HG02678 (cell line): ENCODE results near the gene AIM2.
A peak's percentile ranks its signal among the peaks of the same experiment; 100 is the strongest.
"Not testable (repeated sequence)": the region's sequence is repeated elsewhere in the genome, so short reads cannot be mapped to it uniquely, and the experiment has no call there.

Source experiments
- ATAC-seq: cut with Tn5 transposase; IDR thresholded peaks from one replicate; pipeline ENCODE4 v1.9.1; 2021; ENCODE audit warnings: mild to moderate bottlenecking, moderate library complexity; ENCODE audit not compliant: unreplicated experiment

AIM2 gene

DNA sequence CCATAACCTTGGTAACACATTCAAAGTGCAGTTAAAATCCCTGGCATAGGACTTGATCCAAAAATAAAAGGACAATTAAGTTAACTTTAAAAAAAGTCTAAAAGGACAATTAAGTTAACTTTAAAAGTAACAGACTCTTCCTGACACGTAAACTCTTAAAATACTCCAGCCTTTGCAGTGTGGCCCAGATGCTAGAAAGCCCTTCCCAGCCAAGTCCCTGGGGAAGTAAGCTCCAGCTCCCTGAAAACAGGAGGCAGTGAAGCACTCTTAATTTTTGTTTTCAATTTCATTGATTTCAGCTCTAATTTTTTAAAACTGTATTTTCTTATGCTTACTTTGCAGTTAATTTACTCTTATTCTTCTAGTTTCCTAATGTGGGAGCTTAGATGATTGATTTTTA, 5.1 kb upstream of the AIM2 start:
- no peak for ATAC-seq

DNA sequence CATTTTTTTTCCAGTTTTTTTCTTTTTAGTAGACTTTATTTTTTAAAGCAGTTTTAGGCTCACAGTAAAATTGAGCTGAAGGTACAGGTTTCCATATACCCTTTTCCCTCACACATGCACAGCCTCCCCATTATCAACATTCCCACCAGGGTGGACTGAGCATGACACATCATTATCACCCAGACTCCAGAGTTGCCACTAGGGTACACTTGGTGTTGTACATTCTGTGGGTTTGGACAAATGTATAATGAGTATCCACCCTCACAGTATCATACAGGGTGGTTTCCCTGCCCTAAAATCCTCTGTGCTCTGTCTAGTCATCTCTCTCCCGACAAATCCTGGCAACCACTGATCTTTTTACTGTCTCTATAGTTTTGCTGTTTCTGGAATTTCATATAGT, 3.0 kb upstream of the AIM2 start:
- ATAC-seq = no peak

DNA sequence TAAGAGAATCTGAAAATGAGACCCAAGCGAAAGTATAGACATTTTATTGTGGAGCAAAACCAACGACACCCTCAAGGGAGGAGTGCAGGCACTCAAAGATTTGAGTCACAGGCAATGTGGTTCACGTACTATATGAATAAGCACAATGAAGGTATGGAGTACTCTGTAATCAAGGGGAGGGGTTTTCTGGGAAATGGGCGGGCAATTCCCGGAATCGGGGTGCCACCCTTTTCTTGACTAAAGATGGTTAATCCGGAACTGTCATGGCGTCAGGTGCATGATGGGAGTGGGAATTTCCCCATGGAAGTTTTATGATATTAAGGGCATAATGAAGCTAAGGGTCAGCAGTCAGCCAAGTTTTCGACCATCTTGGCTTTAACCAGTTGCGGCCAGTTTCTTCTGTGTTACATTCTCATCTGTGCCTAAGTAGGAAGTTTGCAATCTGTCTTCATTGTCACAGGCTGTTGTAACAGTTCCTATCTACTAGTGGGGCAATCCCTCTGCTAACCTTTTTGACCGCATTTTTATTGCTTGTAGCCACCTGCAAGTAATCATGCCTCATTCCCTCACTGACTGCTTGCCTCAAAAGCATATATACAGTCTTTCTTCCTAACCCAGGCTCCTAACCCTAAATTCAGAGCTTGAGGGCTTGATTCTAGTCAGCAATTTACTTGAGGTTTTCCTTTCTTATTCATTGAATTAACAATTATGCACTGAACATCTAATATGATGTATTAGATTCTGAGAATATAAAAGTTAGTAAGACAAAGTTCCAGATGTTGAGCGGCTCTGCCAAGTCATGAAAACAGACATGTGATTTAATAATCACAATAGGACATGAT, 775 bp upstream of the AIM2 start:
- peak; percentile 69 for ATAC-seq

DNA sequence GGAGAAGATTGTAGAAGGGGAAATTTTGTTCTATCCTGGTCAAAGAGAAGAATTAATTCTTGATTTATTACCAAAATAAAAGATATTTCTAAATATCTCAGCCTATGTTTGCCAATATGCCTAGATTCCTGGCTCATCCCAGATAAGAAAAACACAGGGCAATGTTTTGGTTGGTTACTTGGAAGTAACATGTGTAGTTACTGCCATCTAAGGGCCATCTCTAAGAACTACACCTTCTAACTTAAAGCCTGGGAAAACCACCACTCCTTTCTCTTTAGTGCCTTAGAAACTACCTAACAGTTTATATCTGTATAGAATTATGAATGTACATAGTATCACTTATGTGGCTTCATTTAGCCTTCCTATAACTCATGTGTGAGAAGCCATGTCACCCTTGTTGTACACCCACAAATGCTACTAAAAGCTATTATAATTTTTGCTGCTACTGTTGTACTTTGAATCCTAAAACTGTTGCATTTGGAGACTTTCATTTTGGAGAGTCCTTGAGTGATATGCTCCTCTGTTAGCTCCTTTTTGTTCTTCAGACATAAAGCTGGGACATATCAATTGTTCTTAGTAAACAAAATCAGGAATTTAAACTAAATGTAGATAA, 4.5 kb downstream of the AIM2 start:
- ATAC-seq = no peak

DNA sequence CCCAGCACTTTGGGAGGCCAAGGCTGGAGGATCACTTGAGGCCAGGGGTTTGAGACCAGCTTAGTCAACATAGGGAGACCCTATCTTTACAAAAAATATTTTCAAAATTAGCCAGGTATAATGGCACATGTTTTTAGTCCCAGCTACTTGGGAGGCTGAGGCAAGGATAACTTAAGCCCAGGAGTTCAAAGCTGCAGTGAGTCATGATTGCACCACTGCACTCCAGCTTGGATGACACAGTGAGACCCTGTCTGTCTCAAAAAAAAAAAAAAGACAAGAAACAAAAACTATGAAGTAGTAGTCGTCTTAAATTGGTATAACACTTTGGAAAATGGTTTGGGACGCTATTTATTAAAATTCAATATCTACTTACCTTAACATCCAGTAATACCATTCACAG, 7.7 kb downstream of the AIM2 start:
- ATAC-seq = no peak

DNA sequence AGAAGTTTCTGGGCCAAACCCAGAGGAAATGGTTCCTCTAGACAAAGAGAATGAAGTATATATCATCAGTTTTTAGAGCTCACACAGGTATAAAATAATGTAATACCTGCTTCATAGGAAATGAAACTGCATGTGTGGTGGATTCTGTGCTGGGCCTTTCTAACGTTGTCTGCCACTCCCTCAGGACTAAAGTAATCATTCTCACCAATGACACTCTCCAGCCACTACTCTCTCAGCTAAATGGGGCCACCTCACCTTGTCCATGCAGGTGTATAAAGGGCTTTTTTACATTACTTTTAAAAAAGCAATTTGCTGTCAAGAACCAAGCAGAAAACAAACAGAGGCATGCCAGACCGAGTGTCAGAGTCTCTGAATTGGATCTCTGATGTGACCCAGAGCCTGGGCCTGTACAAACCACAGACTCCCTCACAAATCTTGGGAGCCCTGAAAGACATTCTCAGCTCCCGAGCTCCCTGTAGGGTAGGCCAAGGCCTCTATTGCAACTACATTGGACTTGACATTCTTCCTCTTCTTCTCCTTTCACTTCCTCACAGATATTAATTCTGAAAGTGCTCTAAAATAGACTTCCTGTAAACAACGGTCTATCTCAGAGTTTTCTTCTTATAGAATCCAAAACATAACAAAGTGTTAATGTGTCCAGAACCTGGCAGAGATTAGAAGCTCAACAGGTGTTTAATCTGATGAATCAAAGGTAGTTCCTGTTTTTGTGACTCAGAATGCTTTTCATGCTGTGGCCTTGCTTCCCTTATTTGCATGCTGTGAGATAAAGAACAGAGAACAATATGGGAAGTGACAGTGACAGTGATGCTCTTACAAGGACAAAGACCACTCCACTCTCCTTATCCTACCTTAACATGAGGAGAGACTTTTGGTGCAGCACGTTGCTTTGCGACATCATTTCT, 8.6 kb downstream of the AIM2 start:
- peak; percentile 92 for ATAC-seq

DNA sequence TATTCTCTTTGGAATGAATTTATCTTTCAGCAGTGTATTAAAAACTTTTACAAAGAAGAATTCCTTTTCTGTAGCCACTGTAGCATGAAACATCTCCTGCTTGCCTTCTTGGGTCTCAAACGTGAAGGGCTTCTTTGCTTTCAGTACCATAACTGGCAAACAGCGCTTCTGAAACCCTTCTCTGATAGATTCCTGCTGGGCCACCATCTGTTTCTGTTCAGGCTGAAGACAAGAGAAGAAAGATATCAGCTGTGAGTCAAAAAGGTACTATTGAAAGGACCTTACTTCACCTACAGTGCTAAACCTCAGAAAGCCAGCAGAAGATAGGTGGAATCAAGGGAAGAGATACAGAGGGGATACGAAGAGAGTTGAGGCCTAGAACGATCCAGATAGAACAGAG, 10.5 kb downstream of the AIM2 start:
- no peak for ATAC-seq

DNA sequence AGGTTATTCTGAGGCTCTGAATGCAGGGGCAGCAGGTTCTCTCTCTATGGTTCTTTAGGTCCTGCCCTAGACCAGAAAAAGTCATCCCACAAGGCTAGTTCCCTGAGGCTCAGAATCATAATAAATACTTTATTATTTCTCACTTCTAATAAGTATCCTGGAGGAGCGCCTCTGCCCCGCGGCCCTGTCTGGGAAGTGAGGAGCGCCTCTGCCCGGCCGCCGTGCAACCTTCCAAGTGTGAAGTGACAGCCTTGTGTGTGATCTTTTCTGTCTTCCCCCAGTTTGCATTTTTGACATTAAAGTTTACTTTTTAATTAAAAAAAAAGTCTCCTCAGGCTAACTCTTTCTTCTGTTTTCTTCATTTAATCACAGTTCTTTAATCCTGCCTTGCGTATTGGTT, 11.5 kb downstream of the AIM2 start:
- no peak for ATAC-seq

DNA sequence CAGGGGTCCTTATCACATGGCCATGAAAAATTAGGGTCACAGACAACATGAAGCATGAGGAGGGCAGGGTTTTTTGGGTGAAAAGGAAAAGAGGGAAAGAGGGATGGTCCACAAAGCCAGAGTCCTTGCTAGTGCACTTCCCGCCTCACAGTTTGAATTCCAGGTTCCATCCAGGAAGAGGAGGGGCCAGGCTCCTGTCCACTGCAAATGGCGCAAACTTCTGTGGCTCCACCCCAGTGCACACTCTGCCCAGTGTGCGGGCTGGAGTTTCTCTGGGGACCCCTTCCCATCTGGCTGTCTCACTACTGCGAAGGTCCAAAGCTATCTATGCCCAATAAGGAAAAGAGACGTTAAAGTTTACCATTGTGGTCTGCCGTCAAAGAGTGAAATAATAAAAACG, 17.8 kb downstream of the AIM2 start:
- ATAC-seq = no peak

DNA sequence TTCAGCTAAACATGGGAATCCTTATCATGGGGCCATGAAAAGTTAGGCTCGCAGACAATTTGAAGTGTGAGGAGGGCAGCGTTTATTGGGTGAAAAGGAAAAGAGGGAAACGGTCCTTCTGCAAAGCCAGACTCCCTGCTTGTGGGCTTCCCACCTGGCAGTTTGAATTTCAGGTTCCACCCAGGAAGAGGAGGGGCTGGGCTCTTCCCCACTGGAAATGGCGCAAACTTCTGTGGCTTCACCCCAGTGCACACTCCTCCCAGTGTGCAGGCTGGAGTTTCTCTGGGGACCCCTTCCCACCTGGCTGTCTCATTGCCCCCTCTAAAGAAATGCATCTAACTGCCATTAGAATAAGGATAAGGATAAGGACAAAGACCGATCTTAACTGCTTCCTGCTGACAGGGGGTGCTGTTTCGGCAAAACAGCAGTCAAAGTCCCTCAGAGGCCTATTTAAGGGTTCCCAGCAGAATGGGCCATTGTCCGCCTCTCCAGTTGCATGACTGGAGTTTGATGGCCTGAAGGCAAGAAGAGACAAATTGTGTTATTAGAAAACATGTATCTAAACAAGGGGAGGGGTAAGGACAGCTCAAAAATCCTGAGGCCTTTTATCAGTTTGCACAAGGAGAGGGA, 20.4 kb downstream of the AIM2 start:
- no peak for ATAC-seq

DNA sequence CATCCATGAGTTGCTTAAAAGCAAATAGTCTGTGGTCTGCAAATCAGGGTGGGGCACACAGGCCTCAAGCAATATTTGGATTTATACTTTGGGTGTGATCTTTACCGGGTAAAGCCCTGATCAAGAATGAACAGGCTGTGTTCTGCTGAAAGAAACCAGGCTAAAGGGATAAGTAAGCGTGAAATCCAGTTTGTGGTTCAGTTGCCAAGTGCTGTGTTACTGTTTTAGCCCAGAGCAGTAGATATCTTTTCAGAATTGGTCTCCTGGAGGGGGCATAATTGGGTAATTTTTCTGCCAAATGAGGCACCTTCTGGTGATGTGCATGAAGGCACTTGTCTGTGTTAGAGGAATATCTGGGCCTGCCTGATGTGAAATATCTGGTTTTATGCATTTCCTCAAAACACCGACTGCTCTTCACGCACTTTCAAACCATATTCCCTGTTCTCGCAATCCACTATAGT, 21.4 kb downstream of the AIM2 start:
- no peak for ATAC-seq

DNA sequence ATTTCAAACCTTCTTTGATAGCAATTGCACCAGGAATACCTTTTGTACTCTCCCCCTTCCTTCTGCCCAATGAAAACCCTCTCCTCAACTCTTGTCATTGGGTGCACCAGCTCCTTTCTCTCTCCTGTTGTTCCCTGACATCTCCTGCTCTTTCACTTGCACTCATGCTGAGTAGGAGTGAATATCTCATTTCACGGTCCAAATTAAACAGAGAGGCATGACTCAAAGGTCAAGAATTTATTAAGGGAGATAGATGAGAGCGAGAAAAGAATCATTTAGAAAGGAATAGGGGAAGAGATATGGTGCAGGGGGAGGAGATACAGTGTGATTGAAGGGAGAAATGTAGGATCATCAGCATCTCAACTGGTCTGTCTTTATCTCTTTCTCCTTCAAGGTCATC, 22.1 kb downstream of the AIM2 start:
- no peak for ATAC-seq

DNA sequence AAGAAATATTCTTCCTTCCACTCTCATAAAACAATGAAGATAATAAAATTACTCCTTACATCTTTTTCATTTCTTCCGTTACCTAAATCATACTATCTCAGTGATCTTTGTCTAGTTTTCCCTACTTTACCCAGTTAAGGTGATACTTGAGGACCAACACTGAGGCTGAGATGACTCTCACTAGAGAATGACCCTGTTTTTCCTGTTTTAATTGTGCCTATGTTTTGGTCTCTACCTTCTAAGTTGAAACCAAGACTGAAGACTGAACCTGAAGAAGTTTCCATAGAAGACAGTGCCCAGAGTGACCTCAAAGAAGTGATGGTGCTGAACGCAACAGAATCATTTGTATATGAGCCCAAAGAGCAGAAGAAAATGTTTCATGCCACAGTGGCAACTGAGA, 25.1 kb downstream of the AIM2 start:
- no peak for ATAC-seq

DNA sequence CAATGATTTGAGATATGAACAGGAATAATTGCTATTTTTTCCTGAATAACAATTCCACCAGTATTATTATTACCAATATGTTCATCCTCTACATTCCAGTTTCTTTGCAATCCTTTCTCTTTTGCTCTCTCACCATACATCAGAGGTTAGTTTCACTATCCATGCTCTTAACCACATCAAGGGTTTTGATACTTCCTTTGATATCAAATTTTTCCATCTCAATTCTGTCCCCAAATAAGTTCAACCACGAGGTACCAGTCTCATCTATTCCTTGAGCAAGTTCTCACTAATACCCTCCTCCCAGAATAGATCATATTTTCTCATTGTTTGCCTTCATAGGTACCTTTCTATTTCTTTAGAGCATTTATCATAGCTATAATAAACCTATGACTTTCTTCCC, 30.1 kb downstream of the AIM2 start:
- ATAC-seq = not testable (repeated sequence)

DNA sequence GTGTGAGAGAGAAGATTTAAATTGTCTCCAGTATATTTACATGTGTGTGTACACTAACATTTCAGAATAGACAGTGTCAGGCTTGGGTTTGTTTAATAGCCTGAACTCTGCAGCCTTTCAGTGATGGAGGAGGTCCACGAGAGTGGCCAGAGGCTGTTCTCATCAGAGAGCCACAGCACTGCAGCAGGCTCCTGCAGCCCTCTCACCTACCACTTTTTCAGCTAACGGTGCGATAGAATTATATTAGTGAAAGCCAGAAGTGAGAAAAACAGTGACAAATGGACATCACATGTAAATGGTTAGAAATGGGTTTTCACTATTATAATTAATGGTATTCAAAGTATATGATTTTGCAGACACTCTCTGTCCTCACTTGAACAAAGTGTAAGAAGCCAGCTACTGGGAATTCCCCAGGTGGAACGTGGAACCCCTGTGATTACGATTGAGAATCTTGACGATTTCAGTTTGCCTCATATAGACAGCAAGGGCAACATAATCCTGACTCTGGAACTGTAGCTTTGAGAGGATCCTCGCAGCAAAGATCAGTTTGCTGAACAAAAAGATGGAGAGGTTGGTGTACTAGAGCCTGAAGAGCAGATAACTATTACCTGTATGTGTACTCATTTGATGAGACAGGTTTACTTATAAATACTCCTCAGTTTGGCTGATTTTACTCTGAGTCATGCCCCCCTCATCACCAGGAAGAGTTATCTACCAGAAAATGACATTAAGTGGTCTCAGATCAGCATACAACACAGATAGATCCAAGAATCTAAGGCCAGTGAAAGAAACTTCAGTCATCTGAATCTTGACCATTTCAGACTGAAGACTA, 35.5 kb downstream of the AIM2 start:
- ATAC-seq = no peak

DNA sequence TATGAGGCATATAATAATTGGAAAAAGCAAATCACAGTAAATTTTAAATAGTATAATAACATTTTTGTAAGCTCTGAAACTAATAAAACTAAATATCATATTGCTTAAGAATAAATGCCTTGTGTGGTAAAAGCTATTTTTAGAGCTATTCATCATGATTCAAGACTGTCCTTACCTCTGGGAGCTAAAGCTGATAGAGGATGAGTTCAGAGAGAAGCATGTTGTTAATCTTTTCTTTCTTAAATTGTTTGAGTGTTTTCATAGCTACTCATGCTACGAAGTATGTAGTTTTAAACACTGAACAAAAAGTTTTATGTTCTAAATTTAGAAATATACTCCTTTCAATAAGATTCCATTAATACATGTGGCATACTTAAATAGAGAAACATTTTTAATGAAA, 36.4 kb downstream of the AIM2 start:
- no peak for ATAC-seq

DNA sequence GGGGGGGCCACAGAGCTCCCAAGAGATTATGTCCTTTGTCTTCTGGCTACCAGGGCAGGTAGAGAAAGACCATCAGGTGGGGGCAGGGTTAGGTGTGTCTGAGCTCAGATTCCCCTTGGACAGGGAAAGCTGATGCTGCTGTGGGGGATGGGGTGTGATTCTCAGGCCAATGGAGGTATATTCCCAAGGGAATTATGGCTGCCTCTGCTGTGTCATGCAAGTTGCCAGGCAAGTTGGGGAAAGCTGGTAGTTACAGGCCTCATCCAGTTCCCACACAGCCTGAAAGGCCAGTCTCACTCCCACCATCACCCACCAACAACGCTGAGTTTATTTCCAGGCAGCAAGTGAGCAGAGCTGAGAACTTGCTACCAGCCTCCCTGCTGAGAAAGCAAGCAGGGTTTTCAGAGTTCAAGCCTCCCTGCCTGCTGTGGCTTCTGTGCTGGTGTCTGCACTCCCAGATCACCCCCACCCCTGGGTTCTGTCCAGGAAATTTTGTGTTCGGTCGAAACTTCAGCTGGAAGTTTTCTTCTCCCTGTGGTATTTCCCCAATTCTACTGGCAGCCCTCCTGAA, 45.6 kb downstream of the AIM2 start:
- no peak for ATAC-seq

DNA sequence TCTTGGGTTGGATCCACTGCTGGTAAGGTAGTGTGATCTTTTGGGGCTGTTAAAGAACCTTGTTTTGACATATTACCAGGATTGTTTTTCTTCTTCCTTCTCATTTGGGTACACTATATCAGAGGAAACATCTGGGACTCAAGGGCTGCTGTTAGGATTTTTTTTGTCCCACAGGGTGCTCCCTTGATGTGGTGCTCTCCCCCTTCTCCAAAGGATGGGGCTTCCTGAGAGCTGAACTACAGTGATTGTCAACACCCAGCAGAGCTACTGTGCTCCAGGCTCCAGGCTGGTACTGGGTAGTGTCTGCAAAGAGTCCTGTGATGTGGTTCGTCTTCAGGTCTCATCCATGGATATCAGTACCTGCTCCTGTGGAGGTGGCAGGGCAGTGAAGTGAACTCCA, 46.3 kb downstream of the AIM2 start:
- no peak for ATAC-seq

DNA sequence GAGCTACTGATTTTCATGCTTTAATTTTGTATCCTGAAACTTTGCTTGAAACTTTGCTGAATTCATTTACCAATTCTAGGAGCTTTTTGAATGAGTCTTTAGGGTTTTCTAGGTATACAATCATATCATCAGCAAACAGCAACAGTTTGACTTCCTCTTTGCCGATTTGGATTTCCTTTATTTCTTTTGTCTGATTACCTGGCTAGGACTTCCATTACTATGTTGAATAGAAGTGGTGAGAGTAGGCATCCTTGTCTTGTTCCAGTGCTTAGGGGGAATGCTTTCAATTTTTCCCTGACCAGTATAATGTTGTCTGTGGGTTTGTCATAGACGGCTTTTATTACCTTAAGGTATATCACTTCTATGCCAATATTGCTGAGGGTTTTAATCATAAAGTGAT, 49.7 kb downstream of the AIM2 start:
- not testable (repeated sequence) for ATAC-seq

DNA sequence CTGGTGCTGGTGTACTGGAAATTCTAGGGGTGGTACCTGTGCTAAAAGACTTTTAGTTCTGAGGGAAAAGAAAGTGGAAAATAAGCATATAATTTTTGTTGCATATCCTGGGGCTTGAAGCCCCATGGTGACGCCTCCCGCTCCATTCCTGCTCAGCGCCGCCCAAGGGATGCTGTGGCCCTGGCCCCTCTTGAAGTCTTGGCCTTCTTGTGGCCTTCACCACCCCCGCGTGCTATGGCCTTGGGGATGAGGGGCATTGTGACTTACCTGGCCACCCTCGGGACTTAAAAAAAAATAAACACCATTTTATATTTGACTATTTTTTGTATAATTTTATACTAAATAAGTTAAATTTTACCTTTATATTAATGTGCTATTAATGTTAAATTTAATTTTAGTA, 51.5 kb downstream of the AIM2 start:
- no peak for ATAC-seq
